HG03432 (cell line): Measurements from ENCODE around the gene GPA33.
"Not testable (repeated sequence)": the region's sequence is repeated elsewhere in the genome, so short reads cannot be mapped to it uniquely, and the experiment has no call there.

ENCODE experiments used
- ATAC-seq: cut with Tn5 transposase; IDR thresholded peaks from one replicate; pipeline ENCODE4 v1.9.1; 2021; ENCODE audit warnings: mild to moderate bottlenecking, moderate library complexity; ENCODE audit not compliant: unreplicated experiment

GPA33 gene

GRCh38 chr1:167059045-167059808, 30.9 kb downstream of the GPA33 start:
- peak; percentile 50 for ATAC-seq

GRCh38 chr1:167057241-167057688, 32.9 kb downstream of the GPA33 start:
- peak; percentile 68 for ATAC-seq

- no peak for ATAC-seq
These were observed 33.5 kb downstream of the GPA33 start for GRCh38 chr1:167056529-167057231.

DNA sequence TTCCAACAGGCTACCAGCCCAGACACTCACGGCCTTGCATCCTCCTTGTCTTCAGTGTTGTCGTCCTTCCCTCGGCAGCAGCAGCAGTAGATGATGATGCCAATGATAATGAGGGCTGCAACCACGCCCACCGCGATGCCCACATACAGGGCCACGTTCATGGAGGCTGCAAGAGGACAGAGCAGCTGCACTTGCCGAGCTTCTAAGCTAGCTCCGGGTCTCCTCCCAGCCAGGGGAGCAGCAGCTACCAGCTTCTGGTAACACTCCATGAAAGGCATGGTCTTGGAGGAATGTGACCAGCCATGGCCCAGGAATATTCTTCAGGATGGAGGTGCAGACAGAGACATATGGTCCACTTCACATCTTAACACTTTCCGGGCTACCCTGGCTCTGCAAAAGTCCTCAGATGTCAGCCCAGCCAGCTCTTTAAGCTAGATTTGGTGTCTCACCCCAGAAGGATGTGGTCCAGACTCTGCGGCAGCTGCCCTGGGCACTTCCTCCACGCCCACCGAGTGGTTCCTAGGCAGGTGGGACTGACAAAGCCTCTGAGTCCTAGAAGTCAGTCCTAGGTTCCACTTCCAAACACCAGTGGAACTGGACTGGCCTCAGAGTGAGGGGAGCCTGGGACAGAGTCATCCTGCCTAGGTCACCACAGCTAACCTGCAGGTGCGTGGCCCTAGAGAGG, 35.1 kb downstream of the GPA33 start:
- ATAC-seq, result no peak

GRCh38 chr1:167054531-167054930, 35.6 kb downstream of the GPA33 start:
- ATAC-seq, result no peak

DNA sequence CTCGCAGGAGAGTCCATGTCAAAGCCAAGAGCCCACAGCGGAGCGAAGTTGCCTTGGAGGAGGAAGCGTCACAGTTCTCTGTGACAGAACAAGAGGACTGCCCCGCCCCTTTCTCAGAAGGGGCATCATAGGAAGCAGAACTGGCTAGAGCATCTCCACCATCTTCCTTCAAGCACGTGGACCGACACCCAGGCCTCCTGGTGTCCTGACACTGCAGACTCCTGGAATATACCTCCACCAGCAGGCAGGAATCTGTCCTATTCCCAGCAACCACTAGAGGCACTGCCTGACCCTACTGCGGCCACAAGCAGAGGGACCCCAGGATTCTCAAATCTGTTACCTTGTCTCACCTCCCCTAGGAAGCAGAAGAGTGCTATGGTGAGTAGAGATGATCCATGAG, 37.8 kb downstream of the GPA33 start:
- no peak for ATAC-seq

GRCh38 chr1:167051907-167052306, 38.3 kb downstream of the GPA33 start:
- no peak for ATAC-seq

DNA sequence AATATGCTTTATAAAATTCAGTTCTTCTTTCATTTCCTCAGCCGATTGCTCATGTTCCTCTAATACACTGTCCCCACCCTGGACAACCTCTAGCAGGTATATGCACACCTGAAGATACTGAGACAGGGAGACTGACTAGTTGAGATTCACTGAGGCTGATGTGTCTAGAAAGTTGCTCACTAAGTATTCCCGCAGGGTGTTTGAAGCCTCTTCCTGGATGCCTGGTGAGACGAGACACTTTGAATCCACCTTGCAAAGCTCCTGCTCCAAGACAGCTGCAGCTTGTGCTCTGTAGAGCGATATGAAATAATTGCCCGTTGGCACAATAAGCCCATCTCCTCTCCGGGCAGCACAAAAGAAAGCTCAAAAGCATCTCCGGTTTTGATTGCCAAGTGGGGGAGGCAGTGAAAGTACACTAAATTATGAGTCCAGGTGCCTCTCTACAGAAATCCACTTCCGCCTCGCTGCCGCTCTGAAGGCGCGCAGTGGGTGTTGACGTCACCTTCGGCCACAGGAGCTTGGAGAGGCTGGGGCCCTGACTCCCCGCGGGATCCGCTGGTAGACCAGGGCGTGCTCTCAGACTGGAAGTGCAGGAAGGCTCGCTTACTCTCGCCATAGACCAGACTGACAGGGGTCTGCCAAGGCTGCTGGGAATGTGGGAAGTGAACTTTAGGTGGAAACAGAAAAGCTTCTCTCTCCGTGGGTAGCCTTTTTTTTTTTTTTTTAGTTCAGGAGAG, 46.3 kb downstream of the GPA33 start:
- ATAC-seq, result peak; percentile 98

DNA sequence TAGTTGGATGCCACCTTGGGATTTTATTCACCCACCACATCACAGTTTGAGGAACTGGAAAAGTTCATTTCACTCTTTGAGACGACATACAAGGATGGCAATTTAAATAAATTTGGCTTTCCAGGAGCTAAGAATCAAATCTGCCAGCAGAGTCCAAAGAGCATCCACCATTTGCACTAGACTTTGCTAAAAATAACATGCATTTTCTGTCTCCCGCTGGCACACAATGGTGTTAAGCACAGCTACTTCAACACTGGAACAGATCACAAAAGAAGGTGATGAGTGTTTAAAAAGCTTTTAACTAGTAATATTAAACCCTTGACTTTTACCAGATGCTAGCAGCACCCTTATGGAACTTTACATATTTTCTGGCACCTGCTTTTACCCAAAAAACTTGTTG, 56.5 kb downstream of the GPA33 start:
- ATAC-seq, result no peak

- not testable (repeated sequence) for ATAC-seq
These were observed 60.6 kb downstream of the GPA33 start for GRCh38 chr1:167029553-167029952.

- ATAC-seq, result no peak
These were observed 67.8 kb downstream of the GPA33 start for GRCh38 chr1:167022384-167022783.

GRCh38 chr1:167016100-167016750, 74.0 kb downstream of the GPA33 start:
- no peak for ATAC-seq

- ATAC-seq, result no peak
These were observed 76.9 kb downstream of the GPA33 start for GRCh38 chr1:167013108-167013929.

DNA sequence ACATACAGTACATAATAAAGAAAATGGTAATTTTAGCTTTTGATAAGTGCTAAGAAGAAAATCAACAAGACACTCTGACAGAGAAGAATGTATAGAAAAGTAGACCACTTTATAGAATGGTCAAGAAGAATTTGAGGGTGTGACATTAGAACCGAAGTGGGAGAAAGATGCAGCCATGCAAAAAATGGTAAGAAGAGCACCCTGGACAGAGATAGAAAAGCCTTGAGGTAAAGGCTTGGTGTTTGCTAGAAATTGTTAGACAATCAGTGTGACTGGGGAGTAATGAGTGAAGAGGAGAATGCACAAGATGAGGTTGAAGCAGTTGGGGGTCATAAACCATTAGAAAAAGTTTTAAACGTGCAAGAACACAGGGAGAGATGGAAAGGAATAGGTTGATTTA, 77.6 kb downstream of the GPA33 start:
- no peak for ATAC-seq

GRCh38 chr1:167011560-167012191, 78.5 kb downstream of the GPA33 start:
- ATAC-seq, result no peak

DNA sequence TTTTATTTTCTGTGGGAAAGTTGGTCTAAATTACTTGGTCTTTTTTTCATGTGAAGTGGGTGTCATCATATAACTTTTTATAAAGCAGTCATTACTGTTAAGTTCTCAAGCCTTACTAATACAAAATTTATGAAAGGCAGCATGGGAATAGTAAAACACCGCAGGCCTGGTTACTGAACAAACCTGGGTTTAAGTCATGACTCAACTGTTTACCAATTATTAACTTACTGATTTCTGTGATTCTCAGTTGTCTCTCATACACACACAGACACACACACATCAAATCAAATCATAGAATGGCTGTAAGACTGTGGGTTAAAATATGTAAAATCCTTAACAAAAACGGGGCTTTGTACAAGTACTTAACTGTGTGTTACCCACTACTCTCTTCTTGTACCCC, 86.5 kb downstream of the GPA33 start:
- ATAC-seq, result no peak
